B cell (primary cell): Measurements from ENCODE around the gene TMEM80. TPM values are rescaled to one million over a fixed set of nuclear protein-coding genes. Genes with fewer than 3 reads are reported as not detected.

ENCODE experiments used
- ATAC-seq: fragments of 200-7000 bp; cut with Tn5 transposase; one replicate; pipeline ENCODE4 v1.10.0; 2021; ENCODE audit warnings: low read depth, mild to moderate bottlenecking, moderate number of reproducible peaks, moderate library complexity
- CTCF ChIA-PET: fragments of 350-600 bp; sonication (Branson Sonifier 250); formaldehyde crosslinking; loops from one replicate; lab custom pipeline; 2021; ENCODE audit warnings: antibody characterized with exemption, inconsistent platforms; lab: Charles Lee
- POLR2A ChIA-PET: fragments of 350-600 bp; sonication (Branson Sonifier 250); formaldehyde crosslinking; loops from one replicate; lab custom pipeline; 2021; ENCODE audit warnings: antibody characterized with exemption; lab: Charles Lee
- DNase-seq: peaks from one replicate; pipeline ENCODE4 v3.0.0; 2013
- H2AFZ ChIP-seq: 2 replicates; pipeline ENCODE4 v1.6.1; 2012; ENCODE audit warnings: mild to moderate bottlenecking, low read depth, low read length; ENCODE audit not compliant: insufficient read depth, poor library complexity, severe bottlenecking
- H3K27ac ChIP-seq, 2 donors: 1 replicate in 1 of 2; 2 replicates in 1 of 2; pipeline ENCODE4 v1.5.1; 2012 to 2013; ENCODE audit warnings: low read length in 2 of 2, mild to moderate bottlenecking in 2 of 2, moderate library complexity in 1 of 2
- H3K27me3 ChIP-seq, 4 experiments: fragments of 200-600 bp in 1 of 4; sonication (generic) in 1 of 4; replicated peaks in 1 of 4; 1 replicate in 2 of 4; 2 replicates in 2 of 4; pipeline versions ENCODE4 v1.6.1 to v1.7.0; 2013 to 2016; ENCODE audit warnings: low read length in 3 of 4, mild to moderate bottlenecking in 2 of 4, mixed read lengths in 1 of 4, moderate library complexity in 1 of 4; ENCODE audit not compliant: insufficient read depth in 4 of 4, control insufficient read depth in 3 of 4; ENCODE audit errors: control extremely low read depth in 1 of 4
- H3K36me3 ChIP-seq, 2 experiments: replicated peaks in 1 of 2; 1 replicate in 1 of 2; 2 replicates in 1 of 2; pipeline versions ENCODE4 v1.6.1 to v1.7.1; 2013; ENCODE audit warnings: low read length in 1 of 2; ENCODE audit not compliant: insufficient read depth in 2 of 2, control insufficient read depth in 1 of 2; ENCODE audit errors: control extremely low read depth in 1 of 2, extremely low read depth in 1 of 2
- H3K4me1 ChIP-seq, 2 donors: fragments of 200-600 bp in 1 of 2; sonication (generic) in 1 of 2; 1 replicate in 1 of 2; 2 replicates in 1 of 2; pipeline versions ENCODE4 v1.5.1 to v1.6.1; 2013 to 2017; ENCODE audit warnings: low read length in 2 of 2; ENCODE audit not compliant: control insufficient read depth in 2 of 2, insufficient read depth in 2 of 2
- H3K4me2 ChIP-seq: replicated peaks from 2 replicates; pipeline ENCODE3; 2012; ENCODE audit warnings: mild to moderate bottlenecking, low read depth, low read length; ENCODE audit not compliant: poor library complexity, severe bottlenecking
- H3K4me3 ChIP-seq, 5 experiments: fragments of 200-600 bp in 1 of 5; sonication (generic) in 1 of 5; 1 replicate in 3 of 5; 2 replicates in 2 of 5; pipeline versions ENCODE4 v1.5.1 to v1.7.0; 2011 to 2016; ENCODE audit warnings: low read length in 4 of 5, mild to moderate bottlenecking in 4 of 5, low read depth in 2 of 5, control low read depth in 1 of 5, moderate library complexity in 1 of 5; ENCODE audit not compliant: insufficient read depth in 1 of 5; ENCODE audit errors: control extremely low read depth in 1 of 5, extremely low read depth in 1 of 5
- H3K79me2 ChIP-seq: fragments of 200-600 bp; sonication (generic); one replicate; pipeline ENCODE4 v1.6.0; 2016; ENCODE audit warnings: low read length; ENCODE audit not compliant: control insufficient read depth, insufficient read depth
- H3K9ac ChIP-seq: fragments of 200-600 bp; sonication (generic); 2 replicates; pipeline ENCODE4 v1.6.1; 2017; ENCODE audit warnings: mild to moderate bottlenecking, low read length, moderate library complexity
- H3K9me3 ChIP-seq, 3 donors: one replicate each; pipeline versions ENCODE4 v1.6.1 to v1.7.1; 2013; ENCODE audit warnings: low read length in 2 of 3; ENCODE audit not compliant: control insufficient read depth in 2 of 3, insufficient read depth in 1 of 3; ENCODE audit errors: control extremely low read depth in 1 of 3
- H4K20me1 ChIP-seq: 2 replicates; pipeline ENCODE4 v1.6.0; 2012; ENCODE audit warnings: mild to moderate bottlenecking, low read length; ENCODE audit not compliant: insufficient read depth, control insufficient read depth, poor library complexity, severe bottlenecking
- H3K27ac Mint-ChIP-seq: one replicate; pipeline ENCODE4 v1.8.0; 2021; ENCODE audit warnings: mixed read lengths
- H3K27me3 Mint-ChIP-seq: one replicate; pipeline ENCODE4 v1.8.0; 2021; ENCODE audit warnings: mixed read lengths
- H3K4me1 Mint-ChIP-seq: one replicate; pipeline ENCODE4 v1.8.0; 2021; ENCODE audit warnings: mixed read lengths
- H3K4me3 Mint-ChIP-seq: one replicate; pipeline ENCODE4 v1.8.0; 2021; ENCODE audit warnings: mixed read lengths
- H3K9me3 Mint-ChIP-seq: one replicate; pipeline ENCODE4 v1.8.0; 2022; ENCODE audit warnings: mixed read lengths; ENCODE audit not compliant: insufficient read depth
- EZH2 ChIP-seq: IDR thresholded peaks from 2 replicates; pipeline ENCODE4 v1.6.1; 2012; ENCODE audit warnings: borderline replicate concordance, low read depth, mild to moderate bottlenecking, moderate library complexity, low read length; ENCODE audit not compliant: insufficient read depth, poor library complexity, severe bottlenecking
- WGBS: methylation state at CpG from one replicate; pipeline ENCODE4 v1.1.5; 2013; ENCODE audit warnings: missing lambda C conversion rate; ENCODE audit not compliant: insufficient coverage; 5-methylcytosine and 5-hydroxymethylcytosine counted together
- intact Hi-C: fragments of 100-400 bp; cut with micrococcal nuclease; formaldehyde crosslinking; loops from one replicate; pipeline ENCODE4 v1.10.0; 2022
- polyA plus RNA-seq: library from polyadenylated mRNA; depleted of rRNA; stranded (reverse); fragments of >200 nt; gene quantifications from 2 replicates; pipeline ENCODE4 v1.2.3, GENCODE V29; 2012
- total RNA-seq, 2 donors: library from RNA; stranded (reverse); fragments of 120-200 nt in 1 of 2; gene quantifications; 1 replicate in 1 of 2; 2 replicates in 1 of 2; pipeline versions ENCODE4 v1.2.3 to v1.2.4, GENCODE V29; 2013 to 2022
- TF ChIP-seq, protein P1 (sequence below): fragments of 200-600 bp; IDR thresholded peaks from one replicate; pipeline ENCODE4 v1.8.0; 2022; ENCODE audit warnings: antibody characterized with exemption, mild to moderate bottlenecking

Gene TMEM80
- total and polyA plus RNA-seq, 2 donors (not counting 1 experiment from before 2014, with no cell fraction given) = 72.5 to 84.1 TPM

DNA sequence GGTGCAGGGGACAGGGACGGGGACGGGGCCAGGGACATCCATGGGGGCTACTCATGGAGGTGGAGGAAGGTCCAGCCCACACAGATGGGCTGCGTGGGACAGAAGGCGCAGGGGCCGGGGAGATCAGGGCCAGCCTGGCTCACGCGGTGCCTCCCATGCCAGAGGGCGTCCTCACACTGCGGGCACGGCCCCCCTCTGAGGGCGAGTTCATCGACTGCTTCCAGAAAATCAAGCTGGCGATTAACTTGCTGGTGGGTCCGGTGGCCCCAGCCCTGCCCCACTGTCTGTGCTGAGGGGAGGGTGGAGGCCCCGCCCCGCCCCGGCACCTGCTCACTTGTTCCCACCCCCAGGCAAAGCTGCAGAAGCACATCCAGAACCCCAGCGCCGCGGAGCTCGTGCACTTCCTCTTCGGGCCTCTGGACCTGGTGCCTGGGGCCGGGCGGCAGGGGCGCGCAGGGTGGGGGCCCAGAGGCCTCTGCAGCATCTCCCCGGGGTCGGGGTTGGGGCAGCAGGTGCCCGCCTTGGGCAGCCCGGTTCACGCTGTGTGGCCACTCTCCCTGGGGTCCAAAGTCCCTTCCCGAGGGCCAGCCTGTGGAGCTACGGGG, 26.2 kb downstream of the TMEM80 start:
- H3K27ac Mint-ChIP-seq = peak overlapping the region; percentile 81
- H3K4me3 Mint-ChIP-seq = peak overlapping the region; percentile 90
- intact Hi-C loops = loop anchor here (5.0 to 10.0 kb wide), 2 partner anchors 107 to 185 kb away; partner anchors contain the start of genes HRAS, IRF7 and LRRC56
- H3K79me2 ChIP-seq = no peaks in the 10 kb centered on the region
- H3K27ac ChIP-seq = peak overlapping the region in 1 of 2 donors; percentile 59
- H3K36me3 ChIP-seq = no peaks in the 10 kb centered on the region
- peak; percentile 86 for DNase-seq
- peak overlapping the region; percentile 80 for H2AFZ ChIP-seq
- peak overlapping the region; percentile 99 for H3K4me2 ChIP-seq
- WGBS = 3% methylated on average over 32 of the region's 33 CpGs
- no peaks in the 10 kb centered on the region for H3K9me3 Mint-ChIP-seq
- ChIA-PET CTCF (interaction anchor here (0.6 to 8.2 kb wide), 10 partner anchors 17 to 186 kb away, joined by 3 to 104 read pairs (median 4); partner anchors contain the start of genes DEAF1, HRAS, IRF7 and TMEM80), POLR2A (interaction anchor here (0.6 to 8.2 kb wide), 8 partner anchors 11 to 167 kb away, joined by 3 to 105 read pairs (median 6); partner anchors contain the start of genes DEAF1, PHRF1, RPLP2 and TMEM80)
- H4K20me1 ChIP-seq = no peaks in the 10 kb centered on the region
- no peaks in the 10 kb centered on the region for H3K9me3 ChIP-seq
- TF ChIP-seq EZH2 = no peak
- TF ChIP-seq, protein P1, sequence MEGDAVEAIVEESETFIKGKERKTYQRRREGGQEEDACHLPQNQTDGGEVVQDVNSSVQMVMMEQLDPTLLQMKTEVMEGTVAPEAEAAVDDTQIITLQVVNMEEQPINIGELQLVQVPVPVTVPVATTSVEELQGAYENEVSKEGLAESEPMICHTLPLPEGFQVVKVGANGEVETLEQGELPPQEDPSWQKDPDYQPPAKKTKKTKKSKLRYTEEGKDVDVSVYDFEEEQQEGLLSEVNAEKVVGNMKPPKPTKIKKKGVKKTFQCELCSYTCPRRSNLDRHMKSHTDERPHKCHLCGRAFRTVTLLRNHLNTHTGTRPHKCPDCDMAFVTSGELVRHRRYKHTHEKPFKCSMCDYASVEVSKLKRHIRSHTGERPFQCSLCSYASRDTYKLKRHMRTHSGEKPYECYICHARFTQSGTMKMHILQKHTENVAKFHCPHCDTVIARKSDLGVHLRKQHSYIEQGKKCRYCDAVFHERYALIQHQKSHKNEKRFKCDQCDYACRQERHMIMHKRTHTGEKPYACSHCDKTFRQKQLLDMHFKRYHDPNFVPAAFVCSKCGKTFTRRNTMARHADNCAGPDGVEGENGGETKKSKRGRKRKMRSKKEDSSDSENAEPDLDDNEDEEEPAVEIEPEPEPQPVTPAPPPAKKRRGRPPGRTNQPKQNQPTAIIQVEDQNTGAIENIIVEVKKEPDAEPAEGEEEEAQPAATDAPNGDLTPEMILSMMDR = no peak
- peak; percentile 79 for ATAC-seq
- peaks cover 33% of the 10 kb centered on the region for H3K4me1 Mint-ChIP-seq
- H3K4me1 ChIP-seq = peaks cover 28 to 42% of the 10 kb centered on the region in 2 donors
- H3K4me3 ChIP-seq = peak overlapping the region in 4 of 5 experiments; percentile 40 to 65 (median 51)
- peaks cover 8% of the 10 kb centered on the region for H3K27me3 Mint-ChIP-seq
- peak overlapping the region; percentile 74 for H3K9ac ChIP-seq
- peaks cover 0 to 33% (median 4%) of the 10 kb centered on the region in 4 experiments for H3K27me3 ChIP-seq
